Mesothelial cell of epicardium (in vitro differentiated cells): ENCODE results near the gene PDCD1LG2. TPM values are rescaled to one million over a fixed set of nuclear protein-coding genes. Genes with fewer than 3 reads are reported as not detected.

Experiments used
- DNase-seq, 2 experiments: peaks; one replicate each; pipeline ENCODE4 v3.0.0; 2021; ENCODE audit warnings: low spot score in 2 of 2; ENCODE audit not compliant: unreplicated experiment in 2 of 2
- H3K27ac Mint-ChIP-seq: 2 replicates; pipeline ENCODE4 v1.8.0; 2021; ENCODE audit warnings: mixed read lengths
- H3K27me3 Mint-ChIP-seq: 2 replicates; pipeline ENCODE4 v1.8.0; 2021; ENCODE audit warnings: low read depth, mixed read lengths
- H3K36me3 Mint-ChIP-seq: 2 replicates; pipeline ENCODE4 v1.8.0; 2021; ENCODE audit warnings: mixed read lengths
- H3K4me1 Mint-ChIP-seq: 2 replicates; pipeline ENCODE4 v1.8.0; 2021; ENCODE audit warnings: mixed read lengths
- H3K4me3 Mint-ChIP-seq: 2 replicates; pipeline ENCODE4 v1.8.0; 2021; ENCODE audit warnings: mild to moderate bottlenecking, moderate library complexity, mixed read lengths
- H3K9me3 Mint-ChIP-seq: 2 replicates; pipeline ENCODE4 v1.8.0; 2021; ENCODE audit warnings: mixed read lengths
- CTCF ChIP-seq: fragments of 200-600 bp; sonication (generic); IDR thresholded peaks from one replicate; pipeline ENCODE4 v1.5.0; 2021; ENCODE audit warnings: antibody characterized with exemption; ENCODE audit not compliant: unreplicated experiment
- total RNA-seq: library from RNA; stranded (reverse); gene quantifications from 3 replicates; pipeline ENCODE4 v1.2.1, GENCODE V29; 2021

The PDCD1LG2 gene
- total RNA-seq, 1 donor from 2014 or later, result not detected

- TF ChIP-seq CTCF, result no peak
- Mint-ChIP-seq H3K4me3 (no peak overlapping the region), H3K4me1 (no peaks in the 10 kb centered on the region), H3K36me3 (no peaks in the 10 kb centered on the region), H3K9me3 (no peaks in the 10 kb centered on the region), H3K27ac (no peak overlapping the region), H3K27me3 (no peaks in the 10 kb centered on the region)
- no peak for DNase-seq
Observed at GRCh38 chr9:5582835-5583195, 72.5 kb downstream of the PDCD1LG2 start.

DNA sequence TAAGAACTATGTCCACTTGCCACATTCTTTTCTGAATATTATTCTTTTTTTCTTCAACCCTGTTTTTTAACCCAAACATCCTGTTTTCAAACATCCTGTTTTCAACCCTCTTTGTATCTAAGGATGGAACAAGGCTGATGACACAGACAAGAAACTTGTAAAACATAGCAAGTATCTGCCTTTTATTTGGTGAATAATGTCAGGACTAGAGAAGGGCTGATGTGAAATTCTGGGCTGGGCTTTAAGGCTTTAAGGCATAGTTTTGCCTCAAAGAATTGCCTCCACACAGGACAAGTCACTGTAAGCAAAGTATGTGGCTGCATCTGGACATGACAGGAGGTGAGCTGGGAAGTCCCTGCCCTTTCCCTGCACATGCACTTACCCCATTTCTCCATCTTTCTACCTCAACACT lies 76.1 kb downstream of the PDCD1LG2 start:
- no peak overlapping the region for H3K27ac Mint-ChIP-seq
- H3K36me3 Mint-ChIP-seq, result no peaks in the 10 kb centered on the region
- DNase-seq, result no peak
- H3K27me3 Mint-ChIP-seq, result peaks cover 3% of the 10 kb centered on the region
- no peak overlapping the region for H3K4me3 Mint-ChIP-seq
- no peak for TF ChIP-seq CTCF
- H3K4me1 Mint-ChIP-seq, result no peaks in the 10 kb centered on the region
- H3K9me3 Mint-ChIP-seq, result no peaks in the 10 kb centered on the region

GRCh38 chr9:5587024-5587423 lies 76.7 kb downstream of the PDCD1LG2 start:
- no peak for TF ChIP-seq CTCF
- DNase-seq, result no peak
- Mint-ChIP-seq H3K27me3 (peaks cover 9% of the 10 kb centered on the region), H3K4me3 (no peak overlapping the region), H3K4me1 (no peaks in the 10 kb centered on the region), H3K36me3 (no peaks in the 10 kb centered on the region), H3K9me3 (no peaks in the 10 kb centered on the region), H3K27ac (no peak overlapping the region)

DNA sequence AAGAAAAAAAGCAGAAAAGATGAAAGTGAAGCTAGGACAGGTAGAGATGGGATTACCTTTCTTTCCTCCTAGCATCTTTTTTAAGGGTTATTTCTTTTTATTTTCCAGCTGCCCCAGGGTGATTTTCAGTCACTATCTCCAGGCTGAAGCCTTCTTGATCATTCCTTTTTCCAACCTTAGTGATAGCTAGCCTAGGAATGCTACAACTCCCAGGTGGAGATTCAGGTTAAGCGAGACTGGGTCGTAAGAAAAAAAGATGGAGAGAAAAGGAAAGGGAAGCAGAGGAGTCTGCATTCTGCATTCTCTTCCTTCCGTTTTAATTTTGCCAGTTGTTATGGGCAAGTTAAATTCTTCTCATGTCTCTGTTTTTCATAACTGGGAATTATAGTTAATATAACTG lies 81.9 kb downstream of the PDCD1LG2 start:
- Mint-ChIP-seq H3K4me1 (peaks cover 12% of the 10 kb centered on the region), H3K27ac (no peak overlapping the region), H3K36me3 (no peaks in the 10 kb centered on the region), H3K4me3 (no peak overlapping the region), H3K27me3 (peaks cover 13% of the 10 kb centered on the region), H3K9me3 (no peaks in the 10 kb centered on the region)
- no peak for DNase-seq
- no peak for TF ChIP-seq CTCF

- no peaks in the 10 kb centered on the region for H3K9me3 Mint-ChIP-seq
- TF ChIP-seq CTCF, result no peak
- H3K27me3 Mint-ChIP-seq, result peaks cover 13% of the 10 kb centered on the region
- H3K36me3 Mint-ChIP-seq, result no peaks in the 10 kb centered on the region
- peaks cover 12% of the 10 kb centered on the region for H3K4me1 Mint-ChIP-seq
- no peak overlapping the region for H3K4me3 Mint-ChIP-seq
- DNase-seq, result no peak
- no peak overlapping the region for H3K27ac Mint-ChIP-seq
Observed at GRCh38 chr9:5592904-5593303, 82.6 kb downstream of the PDCD1LG2 start.

DNA sequence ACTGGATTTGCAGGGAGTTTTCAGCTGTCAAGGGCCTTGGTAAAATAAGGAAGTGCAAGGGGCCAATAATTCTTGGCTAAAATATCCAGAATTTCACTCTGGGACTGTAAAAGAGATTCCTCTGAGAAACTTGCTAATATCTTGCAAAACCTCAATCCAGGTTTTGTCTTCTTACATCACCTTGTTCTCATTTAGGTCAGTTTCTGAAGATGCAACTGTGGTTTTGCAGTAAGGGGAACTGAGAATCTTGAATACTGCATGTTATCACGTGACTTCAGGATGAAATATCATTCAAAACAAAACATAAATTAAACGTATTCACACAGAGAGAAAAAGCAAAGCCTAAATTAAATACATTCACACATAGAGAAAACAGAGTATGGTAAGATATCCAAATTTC lies 83.6 kb downstream of the PDCD1LG2 start:
- no peak overlapping the region for H3K27ac Mint-ChIP-seq
- H3K4me3 Mint-ChIP-seq, result no peak overlapping the region
- H3K9me3 Mint-ChIP-seq, result no peaks in the 10 kb centered on the region

More for the DNA sequence above, 83.6 kb downstream of the PDCD1LG2 start:
- no peaks in the 10 kb centered on the region for H3K36me3 Mint-ChIP-seq
- TF ChIP-seq CTCF, result no peak
- no peak for DNase-seq
- peaks cover 13% of the 10 kb centered on the region for H3K27me3 Mint-ChIP-seq
- H3K4me1 Mint-ChIP-seq, result peaks cover 12% of the 10 kb centered on the region
